NCI-H146 treated with DMSO at 0.1 percent for 48 hours (cell line): ENCODE measurements around the gene SCUBE2.

Experiments
- DNase-seq: peaks from one replicate; lab custom pipeline; 2025; ENCODE audit not compliant: unreplicated experiment; lab: John Stamatoyannopoulos, UW

Gene SCUBE2

DNA sequence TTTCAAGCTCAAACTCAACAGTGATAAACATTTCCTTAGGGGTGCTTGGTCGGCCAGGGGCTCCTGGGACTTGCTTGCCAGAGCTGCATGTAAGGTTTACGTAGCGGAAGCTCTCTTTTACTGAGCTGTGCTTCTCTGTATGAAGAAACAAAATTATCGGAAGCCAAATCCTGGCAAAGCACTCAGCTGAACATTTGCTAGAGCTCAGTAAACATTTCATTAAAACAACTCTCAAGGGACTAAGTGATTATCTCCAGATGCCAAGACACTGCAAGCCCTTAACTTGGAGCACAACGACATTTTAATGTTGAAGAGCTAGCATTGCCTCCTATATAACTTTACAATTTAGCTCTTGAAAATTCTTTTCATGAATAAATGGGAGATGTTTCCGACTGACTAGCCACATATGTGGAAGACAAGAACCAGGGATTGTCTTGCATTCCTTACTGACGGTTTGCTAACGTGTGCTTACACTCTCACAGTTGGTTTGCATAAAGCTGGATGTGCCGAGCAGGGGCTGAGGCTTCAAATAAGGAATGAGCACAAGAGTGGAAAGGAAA is 43.4 kb downstream of the SCUBE2 start:
- no peak for DNase-seq

DNA sequence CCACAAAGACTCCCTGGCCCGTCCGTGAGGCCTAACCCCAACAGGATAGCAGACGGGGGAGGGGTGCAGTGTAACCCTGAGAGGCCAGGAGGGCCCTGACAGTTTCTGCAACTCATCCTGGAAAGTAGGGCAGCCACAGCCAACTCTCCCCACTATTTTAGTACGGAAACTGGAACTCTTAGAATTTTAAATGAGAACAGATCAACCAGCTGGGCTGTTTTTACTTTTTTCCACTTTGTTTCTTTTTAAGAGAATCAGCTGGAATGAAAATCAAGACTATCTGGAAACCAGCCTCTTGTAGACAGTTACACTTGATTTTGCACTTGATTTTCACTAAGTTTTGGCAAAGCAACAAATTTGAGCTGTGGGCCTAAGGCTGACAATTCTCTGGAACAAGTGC is 44.9 kb downstream of the SCUBE2 start:
- DNase-seq, result no peak

DNA sequence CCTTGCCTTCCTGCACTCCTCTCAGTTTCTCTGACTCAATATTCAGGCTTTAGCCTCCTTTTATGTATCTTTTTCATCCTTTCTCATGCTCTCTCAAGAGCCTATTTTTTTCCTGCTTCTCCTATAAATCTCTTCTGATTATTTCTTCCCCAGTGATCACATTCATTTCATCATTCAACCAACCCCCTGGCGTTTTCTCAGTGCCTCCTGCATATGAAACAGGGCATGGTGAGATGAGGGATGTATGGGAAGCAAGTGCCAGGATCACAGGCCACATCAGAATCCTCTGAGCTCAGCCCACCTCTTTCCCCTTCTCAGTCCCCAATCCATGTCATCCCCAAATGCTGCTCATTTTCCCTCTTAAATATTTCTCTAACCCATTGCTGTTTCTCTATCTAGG is 48.9 kb downstream of the SCUBE2 start:
- DNase-seq, result no peak

DNA sequence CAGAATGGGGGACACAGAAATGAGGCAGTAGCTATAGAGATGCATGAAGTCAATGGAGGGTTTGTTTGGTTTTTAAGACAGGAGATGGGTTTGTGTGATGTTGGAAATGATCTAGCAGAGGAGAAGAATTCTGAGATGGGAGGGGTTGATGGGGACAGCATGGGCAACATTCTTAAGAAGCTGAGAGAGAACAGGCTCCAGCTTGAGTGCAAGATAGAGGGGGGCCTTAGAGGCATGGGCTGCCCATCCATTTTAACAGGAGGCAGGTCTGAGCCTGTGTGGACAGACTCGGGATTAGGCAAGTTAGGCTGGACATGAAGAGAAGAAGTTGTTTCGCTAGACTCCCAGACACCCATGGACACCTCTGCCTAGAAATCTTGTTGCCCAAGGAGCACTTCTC is 49.7 kb downstream of the SCUBE2 start:
- no peak for DNase-seq

DNA sequence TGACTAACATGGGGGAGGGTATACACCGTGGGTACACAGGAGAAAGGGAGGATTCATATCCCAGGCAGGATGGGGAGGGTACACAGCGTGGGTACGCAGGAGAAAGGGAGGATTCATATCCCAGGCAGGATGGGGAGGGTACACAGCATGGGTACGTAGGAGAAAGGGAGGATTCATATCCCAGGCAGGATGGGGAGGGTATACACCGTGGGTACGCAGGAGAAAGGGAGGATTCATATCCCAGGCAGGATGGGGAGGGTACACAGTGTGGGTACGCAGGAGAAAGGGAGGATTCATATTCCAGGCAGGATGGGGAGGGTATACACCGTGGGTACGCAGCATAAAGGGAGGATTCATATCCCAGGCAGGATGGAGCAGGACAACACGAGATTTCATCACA is 51.0 kb downstream of the SCUBE2 start:
- DNase-seq, result no peak

DNA sequence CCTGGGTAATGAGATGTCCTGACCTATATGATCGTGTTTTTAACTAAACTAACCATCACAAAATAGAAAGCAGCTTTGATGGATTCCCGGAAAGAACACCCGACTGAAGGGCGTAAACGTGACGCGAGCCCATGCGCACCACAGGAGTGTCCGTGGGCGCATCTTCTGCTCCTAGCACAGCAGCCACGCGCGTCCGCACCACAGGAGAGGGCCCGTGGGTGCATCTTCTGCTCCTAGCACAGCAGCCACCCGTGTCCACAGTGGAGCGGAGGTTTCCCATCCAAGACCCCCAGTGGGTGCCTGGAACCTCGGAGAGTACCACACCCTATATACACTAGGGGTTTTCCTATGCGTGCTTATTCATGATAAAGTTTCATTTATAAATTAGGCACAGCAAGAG is 51.5 kb downstream of the SCUBE2 start:
- no peak for DNase-seq

DNA sequence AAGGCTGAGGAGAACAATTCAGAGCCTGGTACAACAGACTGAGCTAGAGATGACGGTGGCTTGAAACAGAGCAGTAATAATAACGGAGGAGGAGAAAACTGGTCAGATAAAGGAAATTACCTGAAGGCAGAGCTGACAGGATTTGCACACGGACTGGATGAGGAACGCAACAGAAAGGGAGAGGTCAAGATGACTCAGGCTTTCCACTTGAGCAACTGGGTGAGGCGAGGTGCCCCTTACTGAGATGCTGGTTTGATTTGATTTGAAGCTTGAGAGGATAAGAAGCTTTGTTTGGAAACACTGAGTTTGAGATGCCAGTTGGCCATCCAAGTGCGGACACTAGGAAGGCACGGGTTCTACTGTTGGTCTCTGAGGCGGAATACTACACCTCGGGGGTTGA is 52.2 kb downstream of the SCUBE2 start:
- DNase-seq, result no peak

DNA sequence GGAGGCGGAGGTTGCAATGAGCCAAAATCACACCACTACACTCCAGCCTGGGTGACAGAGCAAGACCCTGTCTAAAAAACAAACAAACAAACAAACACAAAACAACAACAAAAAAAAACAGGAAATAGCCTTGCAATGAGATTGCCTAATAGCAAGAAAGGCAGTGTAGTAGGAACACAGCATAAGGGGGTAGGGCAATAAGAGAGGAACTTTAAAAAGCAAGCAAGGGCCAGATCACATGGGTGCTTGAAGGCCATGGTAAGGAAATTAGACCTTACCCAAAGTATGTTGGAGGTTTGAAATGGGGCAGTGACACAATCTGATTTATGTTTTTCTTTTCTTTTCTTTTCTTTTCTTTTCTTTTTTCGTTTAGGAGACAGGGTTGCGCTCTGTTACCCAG is 52.9 kb downstream of the SCUBE2 start:
- no peak for DNase-seq

DNA sequence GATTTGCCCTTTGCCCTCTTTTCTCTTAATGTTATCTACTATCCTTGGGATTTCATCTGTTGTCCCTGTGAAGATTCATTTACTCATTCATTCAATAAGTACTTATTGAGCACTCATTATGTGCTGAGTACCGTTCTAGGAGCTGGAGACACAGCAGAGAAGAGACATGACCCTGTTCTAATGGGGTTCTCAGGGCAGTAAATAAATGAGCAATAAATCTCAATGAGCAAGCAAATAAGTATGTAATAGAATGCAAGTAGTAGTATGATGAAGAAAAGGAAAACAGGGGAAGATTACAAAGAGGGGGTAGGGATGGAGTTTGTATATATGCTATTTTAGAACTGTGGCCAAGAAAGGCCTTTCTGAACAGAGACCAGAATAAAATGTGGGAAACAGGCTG is 53.4 kb downstream of the SCUBE2 start:
- DNase-seq, result no peak

DNA sequence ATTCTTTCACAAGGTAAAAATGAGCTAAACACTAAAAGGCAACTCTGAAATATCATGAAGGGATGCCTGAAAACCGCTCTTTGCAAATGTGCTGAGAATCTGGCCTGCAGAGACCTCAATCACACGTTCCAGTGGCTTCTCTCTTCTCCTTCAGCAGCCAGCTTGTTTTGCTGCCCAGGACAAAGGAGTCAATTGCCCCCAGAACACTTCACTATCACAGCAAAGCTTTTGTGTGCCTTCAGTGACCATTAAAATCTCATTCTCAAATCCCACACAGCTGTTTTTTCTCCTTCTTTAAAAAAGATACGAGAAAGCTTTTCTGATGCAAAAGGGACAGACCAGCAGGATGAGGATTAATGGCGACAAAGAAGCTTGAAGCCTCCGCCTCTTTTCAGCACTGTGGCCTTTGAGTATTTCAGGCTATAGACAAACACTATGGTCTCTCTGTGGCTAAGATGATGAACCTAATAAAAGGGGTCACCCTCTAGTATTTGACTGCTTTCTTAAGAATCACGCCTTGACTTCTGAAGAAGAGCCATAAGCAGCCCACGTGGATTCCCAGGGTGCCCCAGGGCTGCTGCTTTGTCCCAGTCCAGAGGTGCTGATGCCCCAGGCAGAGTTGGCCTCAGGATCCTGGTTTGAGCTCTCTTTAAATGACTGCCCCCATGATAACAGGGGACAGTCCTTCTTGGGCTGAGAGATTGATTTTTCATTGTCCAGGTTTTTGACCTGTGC is 54.2 kb downstream of the SCUBE2 start:
- no peak for DNase-seq

DNA sequence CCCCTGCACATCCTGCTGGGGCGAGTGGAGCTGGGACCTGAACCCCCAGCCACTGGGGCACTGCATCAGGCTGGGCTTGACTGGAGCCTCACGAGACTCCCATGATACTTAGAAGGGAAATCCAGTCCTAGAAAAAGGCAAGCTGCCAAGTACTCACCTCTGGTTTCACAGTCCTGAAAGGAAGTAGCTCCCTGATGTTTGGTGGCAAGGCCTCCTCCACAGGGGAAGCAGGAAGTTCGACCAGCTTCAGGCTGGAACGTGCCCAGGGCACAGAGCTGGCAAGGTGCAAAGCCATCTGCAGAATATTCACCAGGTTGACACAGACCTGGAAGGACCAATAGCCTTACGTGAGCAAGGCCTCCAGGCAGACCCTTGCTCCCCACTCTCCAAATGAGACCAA is 60.8 kb downstream of the SCUBE2 start:
- DNase-seq, result no peak

DNA sequence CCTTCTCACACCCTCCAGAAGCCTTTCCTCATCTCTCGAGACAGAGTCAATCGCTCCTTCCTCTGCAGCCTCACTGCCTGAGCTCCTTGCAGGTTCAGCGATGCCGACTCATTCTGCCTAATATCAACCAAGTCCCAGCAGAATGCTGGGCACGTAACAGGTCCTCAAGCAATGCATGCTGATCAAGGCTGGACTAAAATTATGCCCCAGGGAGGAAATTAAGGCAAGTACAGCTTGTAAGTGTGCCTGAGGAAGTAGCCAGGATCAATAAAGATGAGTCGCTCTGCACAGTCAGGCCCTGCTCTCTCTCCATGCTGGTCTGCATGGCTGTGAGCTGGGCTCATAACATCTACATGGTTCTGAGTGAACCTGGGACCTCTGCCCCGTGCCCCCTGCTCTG is 62.0 kb downstream of the SCUBE2 start:
- no peak for DNase-seq

DNA sequence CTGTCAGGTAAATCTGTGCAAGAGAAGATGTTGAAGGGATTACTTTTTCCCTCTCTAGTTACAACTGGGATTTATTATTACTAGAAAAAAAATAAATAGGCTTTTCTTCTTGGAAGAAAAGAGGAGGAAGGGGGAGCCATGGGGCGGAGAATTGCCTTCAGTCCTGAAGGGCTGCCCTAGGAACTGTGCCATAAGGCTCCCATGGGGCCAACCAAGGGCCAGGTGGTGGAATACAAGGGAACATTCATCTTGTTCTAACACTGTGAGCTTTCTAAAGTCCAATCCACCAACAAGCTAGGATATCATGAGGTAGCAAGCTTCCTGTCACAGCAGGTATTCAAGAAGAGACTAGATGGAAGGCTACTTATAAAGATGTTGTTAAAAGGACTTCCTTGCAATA is 62.8 kb downstream of the SCUBE2 start:
- DNase-seq, result no peak

DNA sequence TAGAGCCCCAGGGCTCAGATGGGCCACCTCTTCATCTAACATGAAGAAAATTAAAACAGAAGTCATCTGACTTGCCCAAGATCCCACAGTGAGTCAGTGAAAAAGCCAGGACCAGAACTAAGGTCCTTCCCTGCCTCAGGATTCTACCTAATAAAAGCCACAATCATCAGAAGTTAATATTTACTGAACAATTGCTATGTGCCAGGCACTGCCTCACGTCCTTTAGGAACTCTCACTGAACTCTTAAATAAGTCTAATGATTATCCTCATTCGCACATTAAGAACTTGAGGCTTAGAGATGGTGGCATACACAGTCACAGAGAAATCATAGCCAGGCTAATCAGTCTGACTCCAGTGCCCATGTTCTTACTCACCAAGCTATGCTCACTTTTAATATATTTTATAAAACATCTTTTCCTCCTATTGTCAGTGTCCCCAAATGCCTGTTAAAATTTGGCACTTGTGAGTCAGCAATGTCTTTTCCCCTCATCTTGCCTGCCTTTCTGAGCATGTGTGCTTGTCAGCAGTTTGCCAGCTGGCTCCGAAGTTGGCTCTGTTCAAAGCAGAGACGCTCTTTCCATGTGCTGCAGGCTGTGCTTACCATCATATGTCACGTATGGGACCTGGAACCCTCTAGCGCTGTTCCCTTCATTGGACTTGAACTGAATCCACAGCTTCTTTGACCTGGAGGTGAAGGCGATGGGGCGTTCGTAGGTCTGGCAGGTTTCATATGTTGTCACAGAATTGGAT is 66.1 kb downstream of the SCUBE2 start:
- DNase-seq, result no peak

DNA sequence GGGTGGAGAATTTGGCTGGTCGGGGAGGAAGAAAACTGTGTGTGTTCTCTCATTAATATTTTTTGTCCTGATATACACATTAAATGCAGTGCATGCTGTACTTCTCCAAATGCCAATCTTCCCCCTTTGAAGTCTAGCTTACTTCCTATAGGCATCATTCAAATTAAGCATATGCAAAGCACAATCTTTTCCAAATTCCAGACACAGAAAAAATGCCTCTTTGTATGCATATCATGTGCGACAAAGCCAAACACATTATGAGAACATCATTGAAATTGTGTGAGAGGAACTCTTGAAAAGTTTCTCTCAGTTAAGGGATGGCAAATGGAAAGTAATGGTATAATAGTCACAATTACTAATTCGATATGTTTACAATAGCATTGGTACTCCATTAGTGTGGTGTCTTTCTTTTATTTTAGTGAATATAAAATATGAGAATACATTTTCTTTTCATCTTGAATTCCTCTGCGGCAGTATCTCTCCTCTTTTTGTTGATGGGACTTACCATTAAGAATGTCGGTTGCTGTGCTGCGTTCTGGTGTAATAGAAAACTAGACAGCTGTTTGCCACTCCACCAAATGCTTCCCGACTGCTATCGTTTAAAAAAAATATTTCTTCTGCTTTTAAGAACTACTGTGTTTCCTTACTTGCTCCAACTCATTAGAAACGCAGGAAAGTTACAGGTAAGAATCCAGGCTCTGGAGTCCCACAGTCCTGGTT is 68.3 kb downstream of the SCUBE2 start:
- no peak for DNase-seq

DNA sequence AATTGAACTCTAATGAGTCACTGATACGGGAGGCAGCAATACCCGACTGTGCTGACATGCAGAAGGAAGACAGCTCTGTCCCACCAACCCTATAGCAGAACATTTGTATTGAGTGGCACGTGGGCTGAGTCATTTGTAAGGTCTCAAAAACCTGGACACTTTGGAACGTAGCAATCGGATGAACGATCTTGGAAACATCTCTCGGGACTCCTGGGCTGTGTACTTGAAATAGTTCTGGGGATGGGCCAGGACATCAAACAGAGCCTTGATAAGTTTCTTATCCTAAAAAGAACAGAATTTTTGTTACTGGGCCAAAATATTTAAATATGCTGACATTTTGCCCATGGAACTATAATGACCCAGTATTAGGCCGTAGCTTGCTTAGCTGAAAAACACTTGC is 70.5 kb downstream of the SCUBE2 start:
- DNase-seq, result no peak

DNA sequence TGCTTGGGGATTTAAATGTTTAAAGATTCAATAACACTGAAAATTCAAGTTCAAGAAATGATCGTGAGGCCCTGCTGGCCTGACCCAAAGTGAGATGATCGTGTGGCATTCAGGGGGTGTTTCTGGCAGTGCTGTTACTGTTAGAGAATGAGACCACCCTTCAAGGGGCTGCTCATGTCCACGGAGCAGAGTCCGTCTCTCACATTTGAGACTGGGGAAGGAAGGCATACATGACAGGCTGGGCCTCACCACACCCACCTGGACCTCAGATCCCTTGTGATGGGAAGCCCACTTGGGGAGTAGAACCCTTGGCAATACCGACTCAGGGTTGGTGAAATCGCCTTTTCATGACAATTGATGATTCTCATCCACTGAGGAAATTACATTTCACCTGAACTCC is 71.5 kb downstream of the SCUBE2 start:
- no peak for DNase-seq

DNA sequence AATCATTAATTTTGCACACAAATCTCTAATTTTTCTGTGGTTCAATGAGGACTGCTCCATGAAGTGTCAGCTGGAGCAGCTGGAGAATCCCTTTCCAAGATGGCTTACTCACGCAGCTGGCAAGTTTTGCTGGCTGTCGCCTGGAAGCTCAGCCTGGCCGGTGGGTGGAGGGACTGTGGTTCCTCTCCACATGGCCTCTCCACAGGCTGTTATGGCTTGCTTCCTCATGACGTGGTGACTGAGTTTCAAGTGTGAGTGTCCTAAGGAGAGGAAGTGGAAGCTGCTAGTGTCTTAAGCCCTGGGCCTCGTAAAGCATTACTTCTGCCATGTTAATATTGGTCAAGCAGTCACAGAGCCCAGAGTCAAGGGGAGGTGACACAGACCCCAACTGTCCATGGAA is 73.6 kb downstream of the SCUBE2 start:
- DNase-seq, result no peak

DNA sequence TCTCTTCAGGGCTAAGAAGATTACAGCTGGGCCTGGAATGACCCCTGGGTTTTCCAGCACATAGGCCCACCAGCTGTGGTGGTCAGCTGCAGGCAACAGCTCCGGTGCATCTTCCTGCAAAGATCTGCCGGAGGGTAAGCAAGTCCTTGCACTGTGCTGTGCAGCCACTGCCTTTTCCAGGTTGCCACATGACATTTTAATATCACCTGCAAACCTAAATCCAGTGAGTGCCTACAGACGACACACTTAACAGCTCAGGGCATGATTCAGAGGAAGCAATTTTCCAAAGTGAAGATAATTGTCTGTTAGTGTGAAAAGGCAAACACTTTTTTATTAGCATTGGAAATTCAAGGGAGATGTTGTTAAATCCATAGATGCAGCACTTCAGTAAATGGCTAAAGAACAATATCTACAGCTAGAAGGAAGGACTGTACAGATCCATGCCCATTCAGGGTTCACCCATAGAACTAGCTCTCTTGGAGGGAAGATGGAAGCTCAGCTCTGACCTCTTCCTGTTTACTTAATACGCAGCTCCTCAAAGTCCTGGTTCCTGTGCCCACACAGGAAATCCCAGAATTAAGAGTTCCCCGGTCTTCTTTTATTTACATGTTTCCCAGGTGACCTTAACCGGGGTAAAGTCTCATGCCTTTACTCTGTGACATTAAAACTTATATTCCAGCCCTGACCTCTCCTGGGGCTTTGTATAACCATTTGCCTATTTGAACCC is 74.3 kb downstream of the SCUBE2 start:
- DNase-seq, result peak; percentile 21

DNA sequence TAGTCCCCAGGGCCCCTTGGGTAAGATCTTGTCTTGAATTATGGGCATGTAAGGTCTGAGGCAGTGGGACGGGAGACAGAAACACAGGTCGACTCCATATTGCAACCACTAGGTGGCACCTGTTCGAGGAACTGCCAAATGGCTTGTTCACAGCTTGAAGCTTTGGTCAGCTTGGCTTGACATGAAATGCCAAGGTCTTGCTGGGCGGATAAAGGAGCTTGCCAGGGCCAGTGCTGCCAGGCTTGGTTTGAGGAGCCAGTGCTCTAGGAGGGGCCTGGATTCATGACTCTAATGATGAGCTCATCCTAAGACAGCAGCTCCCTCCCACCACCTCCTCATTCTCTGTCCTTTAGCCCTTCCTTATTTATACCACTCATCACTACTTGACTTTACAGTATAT is 75.7 kb downstream of the SCUBE2 start:
- DNase-seq, result peak; percentile 62

DNA sequence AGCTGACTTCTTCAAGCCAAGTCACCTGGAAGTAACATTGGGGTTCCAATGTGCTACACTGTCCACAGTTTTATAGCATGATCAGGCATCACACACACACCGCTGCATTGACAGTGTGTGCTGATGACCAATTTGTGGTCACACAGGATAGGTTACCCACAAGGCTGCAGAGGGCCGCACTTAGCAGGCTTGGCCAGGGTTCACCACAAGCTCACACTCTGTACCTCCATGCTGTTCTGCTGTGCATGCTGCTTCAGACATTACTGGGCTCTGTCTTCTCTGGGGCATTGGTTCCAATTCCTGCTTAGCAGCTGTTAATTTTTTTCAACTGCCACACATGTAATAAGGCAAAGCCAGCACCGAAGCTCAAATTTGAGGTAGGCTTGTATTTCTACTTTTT is 76.6 kb downstream of the SCUBE2 start:
- DNase-seq, result no peak
